ENCODE results near the gene FCHSD1. TPM values are rescaled to one million over a fixed set of nuclear protein-coding genes. Genes with fewer than 3 reads are reported as not detected.

FCHSD1 gene
- total RNA-seq, 1 experiment from 2014 or later, result 22.7 TPM

DNA sequence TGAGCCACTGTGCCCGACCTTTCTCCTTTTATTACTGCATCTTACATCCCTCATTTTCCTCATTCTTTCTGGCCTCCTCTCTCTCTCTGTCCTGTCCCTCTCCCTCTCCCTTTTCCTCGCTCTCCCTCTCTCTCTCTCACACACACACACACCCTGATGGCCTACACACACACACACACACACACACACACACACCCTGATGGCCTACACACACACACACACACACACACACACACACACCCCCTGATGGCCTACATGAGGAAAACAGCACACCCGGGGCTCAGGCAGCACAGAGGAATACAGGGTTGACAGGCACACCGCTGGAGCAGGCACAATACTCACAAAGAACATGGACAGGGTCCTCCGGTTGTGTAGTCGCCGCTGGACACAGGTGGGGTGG, 3.8 kb upstream of the FCHSD1 start:
- no peak overlapping the region for H3K4me2 ChIP-seq (ENCODE audit: low read length)
- H3F3A ChIP-seq (ENCODE audit: low read length, unreplicated experiment), result no peaks in the 10 kb centered on the region
- H3K79me2 ChIP-seq (ENCODE audit: low read length), result no peaks in the 10 kb centered on the region
- BruUV-seq (replicated peaks), result no TSS peak
- H3K9ac ChIP-seq (ENCODE audit: low read length), result no peak overlapping the region
- peaks cover 31% of the 10 kb centered on the region for H3K4me1 ChIP-seq (ENCODE audit: insufficient read depth, low read length)
- H4K20me1 ChIP-seq (ENCODE audit: low read length), result no peaks in the 10 kb centered on the region
- ATAC-seq, result no peak
- CTCF ChIA-PET, result no interaction called here
- no peaks in the 10 kb centered on the region for H3K27me3 ChIP-seq (ENCODE audit: low read length)
- POLR2A ChIA-PET (ENCODE audit: unreplicated experiment), result no interaction called here
- DNase-seq, result no peak
- intact Hi-C loops (cut with micrococcal nuclease), result no loop called here
- H3K9me2 ChIP-seq (replicated peaks; ENCODE audit: low read length), result no peaks in the 10 kb centered on the region
- H3K36me3 ChIP-seq (ENCODE audit: low read depth, low read length), result no peaks in the 10 kb centered on the region
- no peaks in the 10 kb centered on the region for H3K9me3 ChIP-seq (ENCODE audit: low read length)
- TF ChIP-seq EZH2phosphoT487 (IDR thresholded peaks at IDR 0.05; ENCODE audit: borderline replicate concordance, low read length) (no peak), EZH2 (IDR thresholded peaks at IDR 0.05; ENCODE audit: low read length, unreplicated experiment) (no peak)
- TF ChIP-seq, protein P1, sequence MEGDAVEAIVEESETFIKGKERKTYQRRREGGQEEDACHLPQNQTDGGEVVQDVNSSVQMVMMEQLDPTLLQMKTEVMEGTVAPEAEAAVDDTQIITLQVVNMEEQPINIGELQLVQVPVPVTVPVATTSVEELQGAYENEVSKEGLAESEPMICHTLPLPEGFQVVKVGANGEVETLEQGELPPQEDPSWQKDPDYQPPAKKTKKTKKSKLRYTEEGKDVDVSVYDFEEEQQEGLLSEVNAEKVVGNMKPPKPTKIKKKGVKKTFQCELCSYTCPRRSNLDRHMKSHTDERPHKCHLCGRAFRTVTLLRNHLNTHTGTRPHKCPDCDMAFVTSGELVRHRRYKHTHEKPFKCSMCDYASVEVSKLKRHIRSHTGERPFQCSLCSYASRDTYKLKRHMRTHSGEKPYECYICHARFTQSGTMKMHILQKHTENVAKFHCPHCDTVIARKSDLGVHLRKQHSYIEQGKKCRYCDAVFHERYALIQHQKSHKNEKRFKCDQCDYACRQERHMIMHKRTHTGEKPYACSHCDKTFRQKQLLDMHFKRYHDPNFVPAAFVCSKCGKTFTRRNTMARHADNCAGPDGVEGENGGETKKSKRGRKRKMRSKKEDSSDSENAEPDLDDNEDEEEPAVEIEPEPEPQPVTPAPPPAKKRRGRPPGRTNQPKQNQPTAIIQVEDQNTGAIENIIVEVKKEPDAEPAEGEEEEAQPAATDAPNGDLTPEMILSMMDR (conservative IDR thresholded peaks at IDR 0.05; ENCODE audit: low read depth, low read length), result no peak
- no peak overlapping the region for H2AFZ ChIP-seq (ENCODE audit: low read length)
- no peak overlapping the region for H3K27ac ChIP-seq (ENCODE audit: low read length)
- H3K4me3 ChIP-seq (ENCODE audit: low read length), result no peak overlapping the region

DNA sequence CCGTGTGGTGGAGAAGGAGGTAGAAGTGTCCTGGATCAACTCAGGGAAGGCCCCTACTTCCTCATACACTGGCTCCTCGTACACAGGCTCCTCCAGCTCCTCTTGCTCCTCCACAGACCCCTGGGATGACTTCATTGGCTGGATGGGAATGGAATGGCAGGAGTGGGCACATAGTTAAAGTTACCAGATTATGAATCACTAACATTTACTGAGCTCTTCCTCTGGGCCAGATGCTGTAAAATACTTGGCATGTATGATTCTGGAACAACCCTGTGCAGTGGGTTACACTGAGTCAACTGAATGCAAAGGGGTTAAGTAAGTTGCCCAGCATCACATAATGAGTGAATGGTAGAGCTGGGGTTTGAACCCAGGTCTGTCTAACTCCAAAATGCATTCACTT, 3.1 kb upstream of the FCHSD1 start:
- H3K4me3 ChIP-seq (ENCODE audit: low read length), result no peak overlapping the region
- DNase-seq (peak; percentile 52), ATAC-seq (peak; percentile 29)
- no peaks in the 10 kb centered on the region for H3K9me2 ChIP-seq (replicated peaks; ENCODE audit: low read length)
- no peaks in the 10 kb centered on the region for H4K20me1 ChIP-seq (ENCODE audit: low read length)
- H3K27me3 ChIP-seq (ENCODE audit: low read length), result no peaks in the 10 kb centered on the region
- H3K4me1 ChIP-seq (ENCODE audit: insufficient read depth, low read length), result peaks cover 31% of the 10 kb centered on the region
- H2AFZ ChIP-seq (ENCODE audit: low read length), result no peak overlapping the region
- no TSS peak for BruUV-seq (replicated peaks)
- POLR2A ChIA-PET (ENCODE audit: unreplicated experiment), result no interaction called here
- H3K9ac ChIP-seq (ENCODE audit: low read length), result no peak overlapping the region
- TF ChIP-seq EZH2phosphoT487 (IDR thresholded peaks at IDR 0.05; ENCODE audit: borderline replicate concordance, low read length), result no peak
- TF ChIP-seq EZH2 (IDR thresholded peaks at IDR 0.05; ENCODE audit: low read length, unreplicated experiment), result no peak
- intact Hi-C loops (cut with micrococcal nuclease), result no loop called here
- peak overlapping the region; percentile 46 for H3K27ac ChIP-seq (ENCODE audit: low read length)
- H3K4me2 ChIP-seq (ENCODE audit: low read length), result no peak overlapping the region
- H3F3A ChIP-seq (ENCODE audit: low read length, unreplicated experiment), result no peaks in the 10 kb centered on the region
- no peaks in the 10 kb centered on the region for H3K9me3 ChIP-seq (ENCODE audit: low read length)
- no peaks in the 10 kb centered on the region for H3K36me3 ChIP-seq (ENCODE audit: low read depth, low read length)
- H3K79me2 ChIP-seq (ENCODE audit: low read length), result no peaks in the 10 kb centered on the region
- CTCF ChIA-PET, result no interaction called here

DNA sequence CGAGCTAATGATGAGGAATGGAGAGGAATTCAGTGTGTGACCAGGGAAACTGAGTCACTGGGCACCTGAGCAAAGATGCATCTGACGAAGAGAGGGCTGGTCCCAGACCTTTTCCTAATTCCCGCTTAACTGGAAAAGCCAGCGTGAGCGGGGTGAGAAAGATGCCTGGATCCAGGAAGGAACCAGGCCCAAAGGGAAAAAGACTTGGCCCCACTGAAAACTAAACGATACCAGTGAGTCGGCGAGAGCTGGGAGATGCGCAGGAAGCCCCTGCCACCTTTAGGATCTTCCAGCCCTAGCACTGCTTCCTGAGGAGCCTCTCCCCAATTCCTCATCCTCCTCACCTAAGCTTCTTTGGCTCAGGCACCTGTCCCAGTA, 499 bp upstream of the FCHSD1 start:
- DNase-seq (peak; percentile 9), ATAC-seq (no peak)
- Histone ChIP-seq H3K9ac (ENCODE audit: low read length) (no peak overlapping the region), H2AFZ (ENCODE audit: low read length) (peak overlapping the region; percentile 62; the same call in 1 of the 2 replicates), H3K4me3 (ENCODE audit: low read length) (peak overlapping the region; percentile 72), H3K27ac (ENCODE audit: low read length) (no peak overlapping the region), H3K27me3 (ENCODE audit: low read length) (no peaks in the 10 kb centered on the region), H3K4me2 (ENCODE audit: low read length) (peak overlapping the region; percentile 78), H3K9me3 (ENCODE audit: low read length) (no peaks in the 10 kb centered on the region), H3F3A (ENCODE audit: low read length, unreplicated experiment) (no peaks in the 10 kb centered on the region), H4K20me1 (ENCODE audit: low read length) (no peaks in the 10 kb centered on the region), H3K36me3 (ENCODE audit: low read depth, low read length) (no peaks in the 10 kb centered on the region), H3K4me1 (ENCODE audit: insufficient read depth, low read length) (peaks cover 20% of the 10 kb centered on the region; the same call in 1 of the 2 replicates), H3K79me2 (ENCODE audit: low read length) (no peaks in the 10 kb centered on the region), H3K9me2 (replicated peaks; ENCODE audit: low read length) (no peaks in the 10 kb centered on the region)
- BruUV-seq (replicated peaks), result TSS peak; percentile 54
- ChIA-PET POLR2A (ENCODE audit: unreplicated experiment) (interaction anchor here (0.6 kb wide), 1 partner anchor 15 kb away, joined by 4 read pairs; the partner anchor contains the start of genes HDAC3 and RELL2), CTCF (interaction anchor here (1.2 kb wide), 1 partner anchor 18 kb away, joined by 4 read pairs; no protein-coding TSS in a partner anchor)
- intact Hi-C loops (cut with micrococcal nuclease), result no loop called here
- TF ChIP-seq, protein P1 (conservative IDR thresholded peaks at IDR 0.05; ENCODE audit: low read depth, low read length), result no peak
- TF ChIP-seq EZH2 (IDR thresholded peaks at IDR 0.05; ENCODE audit: low read length, unreplicated experiment) (no peak), EZH2phosphoT487 (IDR thresholded peaks at IDR 0.05; ENCODE audit: borderline replicate concordance, low read length) (no peak)

All from PC-3 (cell line).